ENCODE results near the gene C1QL1.

Gene C1QL1

GRCh38 chr17:44961921-44962350, 6.2 kb downstream of the C1QL1 start:
- H3K4me3 ChIP-seq (ENCODE audit: low read depth, low read length): no peak overlapping the region
- DNase-seq (ENCODE audit: low read depth): no peak
- TF ChIP-seq, protein P1, sequence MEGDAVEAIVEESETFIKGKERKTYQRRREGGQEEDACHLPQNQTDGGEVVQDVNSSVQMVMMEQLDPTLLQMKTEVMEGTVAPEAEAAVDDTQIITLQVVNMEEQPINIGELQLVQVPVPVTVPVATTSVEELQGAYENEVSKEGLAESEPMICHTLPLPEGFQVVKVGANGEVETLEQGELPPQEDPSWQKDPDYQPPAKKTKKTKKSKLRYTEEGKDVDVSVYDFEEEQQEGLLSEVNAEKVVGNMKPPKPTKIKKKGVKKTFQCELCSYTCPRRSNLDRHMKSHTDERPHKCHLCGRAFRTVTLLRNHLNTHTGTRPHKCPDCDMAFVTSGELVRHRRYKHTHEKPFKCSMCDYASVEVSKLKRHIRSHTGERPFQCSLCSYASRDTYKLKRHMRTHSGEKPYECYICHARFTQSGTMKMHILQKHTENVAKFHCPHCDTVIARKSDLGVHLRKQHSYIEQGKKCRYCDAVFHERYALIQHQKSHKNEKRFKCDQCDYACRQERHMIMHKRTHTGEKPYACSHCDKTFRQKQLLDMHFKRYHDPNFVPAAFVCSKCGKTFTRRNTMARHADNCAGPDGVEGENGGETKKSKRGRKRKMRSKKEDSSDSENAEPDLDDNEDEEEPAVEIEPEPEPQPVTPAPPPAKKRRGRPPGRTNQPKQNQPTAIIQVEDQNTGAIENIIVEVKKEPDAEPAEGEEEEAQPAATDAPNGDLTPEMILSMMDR (IDR thresholded peaks at IDR 0.05; ENCODE audit: low read depth, low read length, missing control alignments): no peak

DNA sequence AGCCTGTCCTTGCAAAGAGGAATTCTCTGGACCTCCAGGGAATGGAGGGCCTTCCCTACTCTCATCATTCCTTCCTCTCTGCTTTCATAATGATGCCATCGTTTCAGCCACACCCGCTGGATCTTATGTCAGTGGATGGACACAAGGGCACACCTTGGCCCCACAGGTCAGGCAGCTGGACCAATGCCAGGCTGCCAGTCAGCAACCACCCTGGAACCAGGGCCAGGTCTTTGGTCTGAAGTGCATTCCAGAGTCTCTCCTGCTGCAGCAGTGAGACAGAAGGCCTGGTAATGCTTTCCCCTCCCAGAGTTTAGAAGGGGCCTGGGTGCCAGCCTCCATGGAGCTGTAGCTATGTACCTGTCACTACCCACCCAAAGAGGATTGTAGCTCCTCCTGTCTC, 7.4 kb downstream of the C1QL1 start:
- no peak overlapping the region for H3K4me3 ChIP-seq (ENCODE audit: low read depth, low read length)
- DNase-seq (ENCODE audit: low read depth): no peak
- TF ChIP-seq, protein P1 (IDR thresholded peaks at IDR 0.05; ENCODE audit: low read depth, low read length, missing control alignments): no peak

DNA sequence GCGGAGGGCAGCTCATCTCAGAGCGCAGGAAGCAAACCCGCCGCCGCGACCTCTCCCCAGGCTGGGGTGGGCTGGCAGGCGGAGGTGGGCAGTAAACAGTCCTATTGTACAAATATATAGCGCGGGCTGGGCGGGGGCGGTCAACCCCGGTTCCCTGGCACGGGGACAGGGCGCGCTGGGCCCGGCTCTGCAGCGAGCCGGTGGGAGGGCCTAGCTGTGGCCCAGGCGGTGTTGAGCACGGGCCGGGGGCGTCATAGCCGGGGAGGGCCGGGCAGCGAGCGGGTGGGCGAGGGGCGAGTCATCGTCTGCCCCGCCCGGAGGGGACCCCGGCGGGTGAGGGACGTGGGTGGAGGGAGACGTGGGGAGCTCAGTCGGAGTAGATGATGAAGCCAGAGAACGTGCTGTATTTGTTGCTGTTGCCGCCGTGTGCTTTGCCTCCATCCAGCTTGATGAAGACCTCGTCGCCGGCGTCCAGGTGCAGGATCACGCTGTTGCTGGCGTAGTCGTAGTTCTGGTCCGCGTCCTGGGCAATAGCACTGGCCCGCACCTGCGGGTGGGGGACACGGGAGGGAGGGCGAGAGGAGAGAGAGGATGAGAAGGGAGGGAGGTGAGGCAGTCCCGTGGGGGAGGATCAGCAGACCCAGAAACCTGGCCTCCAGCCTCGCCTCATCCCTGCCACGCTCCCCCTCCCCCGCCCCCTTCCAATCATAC, 8.1 kb downstream of the C1QL1 start:
- DNase-seq (ENCODE audit: low read depth): no peak
- TF ChIP-seq, protein P1 (IDR thresholded peaks at IDR 0.05; ENCODE audit: low read depth, low read length, missing control alignments): no peak

GRCh38 chr17:44956998-44957981, 10.8 kb downstream of the C1QL1 start:
- TF ChIP-seq, protein P1 (IDR thresholded peaks at IDR 0.05; ENCODE audit: low read depth, low read length, missing control alignments): no peak
- no peak for DNase-seq (ENCODE audit: low read depth)
- no peak overlapping the region for H3K4me3 ChIP-seq (ENCODE audit: low read depth, low read length)

More for the DNA sequence above, 8.1 kb downstream of the C1QL1 start:
- H3K4me3 ChIP-seq (ENCODE audit: low read depth, low read length): no peak overlapping the region

DNA sequence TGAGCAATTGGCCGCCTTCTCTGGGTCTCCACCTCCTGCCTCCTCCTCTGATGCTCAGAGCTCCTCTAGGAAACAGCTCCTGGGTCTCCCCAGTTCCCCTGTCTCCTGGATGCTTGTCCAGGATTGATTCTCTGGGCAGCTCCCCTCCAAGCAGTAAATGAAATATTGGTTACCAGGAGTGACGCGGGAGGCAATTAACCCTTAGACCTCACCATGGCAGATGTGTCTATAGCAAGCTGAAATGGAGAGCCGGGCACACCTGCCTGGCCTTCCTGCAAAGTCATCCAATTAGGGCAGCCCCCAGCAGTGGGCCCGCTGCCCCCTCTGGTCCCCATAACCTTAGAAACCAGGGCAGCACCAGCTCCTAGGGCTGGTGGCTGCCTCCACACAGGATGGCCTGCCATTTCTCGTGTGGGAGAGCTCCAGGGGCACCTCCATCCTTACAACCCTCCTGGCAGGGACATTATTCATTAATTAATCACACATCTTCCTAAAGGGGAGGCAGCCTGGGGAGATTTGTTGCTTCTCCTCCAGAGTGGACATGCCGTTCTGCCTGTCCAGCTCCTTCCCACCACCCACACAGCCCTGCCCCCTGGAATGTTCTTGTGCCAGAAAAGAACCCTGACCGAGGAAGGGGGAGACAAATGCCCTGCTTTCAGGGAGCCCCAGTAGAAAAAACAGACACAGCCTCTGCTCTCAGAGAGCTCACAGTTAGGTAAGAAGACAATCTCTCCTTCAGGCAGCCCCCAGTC, 12.3 kb downstream of the C1QL1 start:
- no peak for DNase-seq (ENCODE audit: low read depth)
- no peak overlapping the region for H3K4me3 ChIP-seq (ENCODE audit: low read depth, low read length)
- TF ChIP-seq, protein P1 (IDR thresholded peaks at IDR 0.05; ENCODE audit: low read depth, low read length, missing control alignments): no peak

- no peak overlapping the region for H3K4me3 ChIP-seq (ENCODE audit: low read depth, low read length)
- no peak for DNase-seq (ENCODE audit: low read depth)
- TF ChIP-seq, protein P1 (IDR thresholded peaks at IDR 0.05; ENCODE audit: low read depth, low read length, missing control alignments): no peak
These were observed 15.1 kb downstream of the C1QL1 start for GRCh38 chr17:44952946-44953475.

Data from GM12864 (cell line).